Common myeloid progenitor, CD34-positive (primary cell): ENCODE measurements around the gene SMAD4.

Experiments
- CTCF ChIA-PET: fragments of 350-600 bp; sonication (Branson Sonifier 250); formaldehyde crosslinking; loops from one replicate; lab custom pipeline; 2021; ENCODE audit warnings: antibody characterized with exemption; lab: Charles Lee
- POLR2A ChIA-PET: fragments of 350-600 bp; sonication (Branson Sonifier 250); formaldehyde crosslinking; loops from one replicate; lab custom pipeline; 2021; ENCODE audit warnings: antibody characterized with exemption; lab: Charles Lee
- DNase-seq, 3 donors: peaks; one replicate each; pipeline versions ENCODE4 v3.0.0 to v3.0.0-alpha.2; 2013
- H3K27ac ChIP-seq, 2 experiments: 1 replicate in 1 of 2; 2 replicates in 1 of 2; pipeline ENCODE4 v1.7.0; 2013; ENCODE audit warnings: inconsistent platforms in 2 of 2, low read length in 2 of 2, mild to moderate bottlenecking in 2 of 2, low read depth in 1 of 2, moderate library complexity in 1 of 2; ENCODE audit not compliant: severe bottlenecking in 2 of 2, insufficient read depth in 1 of 2, poor library complexity in 1 of 2
- H3K27me3 ChIP-seq, 5 experiments: replicated peaks in 2 of 5; 1 replicate in 3 of 5; 2 replicates in 2 of 5; pipeline versions ENCODE4 v1.6.1 to v1.7.0; 2013; ENCODE audit warnings: low read length in 4 of 5, mild to moderate bottlenecking in 2 of 5, moderate library complexity in 2 of 5, inconsistent platforms in 1 of 5; ENCODE audit not compliant: insufficient read depth in 5 of 5, control insufficient read depth in 4 of 5
- H3K36me3 ChIP-seq, 4 experiments: 1 replicate in 2 of 4; 2 replicates in 2 of 4; pipeline versions ENCODE4 v1.6.1 to v1.7.0; 2013; ENCODE audit warnings: low read length in 3 of 4, control low read depth in 1 of 4, mild to moderate bottlenecking in 1 of 4; ENCODE audit not compliant: control insufficient read depth in 4 of 4, insufficient read depth in 4 of 4
- H3K4me1 ChIP-seq, 4 experiments: 1 replicate in 3 of 4; 2 replicates in 1 of 4; pipeline versions ENCODE4 v1.6.1 to v1.7.1; 2013; ENCODE audit warnings: low read length in 3 of 4, mild to moderate bottlenecking in 3 of 4, control low read depth in 1 of 4, inconsistent platforms in 1 of 4, moderate library complexity in 1 of 4; ENCODE audit not compliant: control insufficient read depth in 4 of 4, insufficient read depth in 4 of 4; ENCODE audit errors: control extremely low read depth in 1 of 4
- H3K4me3 ChIP-seq, 7 experiments: 1 replicate in 4 of 7; 2 replicates in 3 of 7; pipeline versions ENCODE4 v1.5.1 to v1.7.0; 2013; ENCODE audit warnings: mild to moderate bottlenecking in 7 of 7, low read length in 6 of 7, moderate library complexity in 6 of 7, inconsistent platforms in 2 of 7, low read depth in 2 of 7, control low read depth in 1 of 7; ENCODE audit not compliant: insufficient read depth in 4 of 7, control insufficient read depth in 1 of 7; ENCODE audit errors: extremely low read depth in 1 of 7
- H3K9me3 ChIP-seq, 5 experiments: 1 replicate in 4 of 5; 2 replicates in 1 of 5; pipeline versions ENCODE4 v1.6.1 to v1.7.1; 2013; ENCODE audit warnings: low read length in 4 of 5, mild to moderate bottlenecking in 2 of 5, inconsistent platforms in 1 of 5, low read depth in 1 of 5, moderate library complexity in 1 of 5; ENCODE audit not compliant: control insufficient read depth in 4 of 5, insufficient read depth in 2 of 5; ENCODE audit errors: control extremely low read depth in 1 of 5
- whole genome bisulfite sequencing: methylation state at CpG from one replicate; pipeline ENCODE4 v1.1.5; 2013; ENCODE audit not compliant: insufficient coverage; 5-methylcytosine and 5-hydroxymethylcytosine counted together

Gene SMAD4

GRCh38 chr18:51068105-51068504, 38.1 kb downstream of the SMAD4 start:
- WGBS: 100% methylated on average over 2 of the region's 4 CpGs
- Histone ChIP-seq H3K27me3 (no peaks in the 10 kb centered on the region), H3K9me3 (no peaks in the 10 kb centered on the region), H3K4me1 (no peaks in the 10 kb centered on the region), H3K4me3 (no peak overlapping the region), H3K27ac (no peak overlapping the region), H3K36me3 (peaks cover 10 to 56% (median 36%) of the 10 kb centered on the region in 4 experiments)
- DNase-seq: no peak
- ChIA-PET POLR2A (no interaction called here), CTCF (interaction anchor here (1.0 to 2.2 kb wide), 2 partner anchors 11 to 16 kb away, joined by 4 to 8 read pairs; no protein-coding TSS in a partner anchor)

- POLR2A ChIA-PET: no interaction called here
- Histone ChIP-seq H3K27ac (no peak overlapping the region), H3K36me3 (peaks cover 10 to 47% (median 32%) of the 10 kb centered on the region in 4 experiments), H3K9me3 (no peaks in the 10 kb centered on the region), H3K27me3 (no peaks in the 10 kb centered on the region), H3K4me1 (peaks cover 5 to 10% (median 6%) of the 10 kb centered on the region in 4 experiments), H3K4me3 (no peak overlapping the region)
- no peak for DNase-seq
- CTCF ChIA-PET: interaction anchor here (1.2 kb wide), 1 partner anchor 19 kb away, joined by 3 read pairs; no protein-coding TSS in a partner anchor
- WGBS: no CpG with 5 or more reads among the region's 1 CpG
Measured at GRCh38 chr18:51069885-51070284, 39.9 kb downstream of the SMAD4 start.

GRCh38 chr18:51070545-51070944, 40.5 kb downstream of the SMAD4 start:
- no peak overlapping the region for H3K27ac ChIP-seq
- H3K4me3 ChIP-seq: no peak overlapping the region
- no CpG with 5 or more reads among the region's 2 CpGs for WGBS
- H3K9me3 ChIP-seq: no peaks in the 10 kb centered on the region
- H3K4me1 ChIP-seq: peaks cover 5 to 12% (median 7%) of the 10 kb centered on the region in 4 experiments
- H3K36me3 ChIP-seq: peaks cover 7 to 42% (median 27%) of the 10 kb centered on the region in 4 experiments
- ChIA-PET POLR2A (no interaction called here), CTCF (interaction anchor here (1.2 kb wide), 1 partner anchor 19 kb away, joined by 3 read pairs; no protein-coding TSS in a partner anchor)
- H3K27me3 ChIP-seq: no peaks in the 10 kb centered on the region
- no peak for DNase-seq

- Histone ChIP-seq H3K9me3 (no peaks in the 10 kb centered on the region), H3K36me3 (peaks cover 8 to 45% (median 28%) of the 10 kb centered on the region in 4 experiments), H3K27ac (no peak overlapping the region), H3K4me3 (no peak overlapping the region), H3K27me3 (no peaks in the 10 kb centered on the region), H3K4me1 (peaks cover 5 to 12% (median 7%) of the 10 kb centered on the region in 4 experiments)
- POLR2A ChIA-PET: no interaction called here
- 94% methylated on average over 2 of the region's 6 CpGs for WGBS
- CTCF ChIA-PET: no interaction called here
- no peak for DNase-seq
Measured at GRCh38 chr18:51072586-51073313, 42.7 kb downstream of the SMAD4 start.

- peak; percentile 40 to 80 (median 76) for DNase-seq
- H3K27ac ChIP-seq: no peak overlapping the region
- peaks cover 6 to 48% (median 35%) of the 10 kb centered on the region in 4 experiments for H3K36me3 ChIP-seq
- no peak overlapping the region for H3K4me3 ChIP-seq
- ChIA-PET CTCF (no interaction called here), POLR2A (no interaction called here)
- no peaks in the 10 kb centered on the region for H3K9me3 ChIP-seq
- no CpG with 5 or more reads among the region's 1 CpG for WGBS
- H3K4me1 ChIP-seq: peaks cover 5 to 12% (median 7%) of the 10 kb centered on the region in 4 experiments
- no peaks in the 10 kb centered on the region for H3K27me3 ChIP-seq
Measured at GRCh38 chr18:51074605-51075004, 44.6 kb downstream of the SMAD4 start.

GRCh38 chr18:51076503-51076902, 46.5 kb downstream of the SMAD4 start:
- Histone ChIP-seq H3K36me3 (peaks cover 9 to 51% (median 37%) of the 10 kb centered on the region in 4 experiments), H3K27ac (no peak overlapping the region), H3K4me3 (no peak overlapping the region), H3K27me3 (no peaks in the 10 kb centered on the region), H3K4me1 (peaks cover 5 to 12% (median 7%) of the 10 kb centered on the region in 4 experiments), H3K9me3 (no peaks in the 10 kb centered on the region)
- ChIA-PET POLR2A (no interaction called here), CTCF (no interaction called here)
- WGBS: 100% methylated on average over 2 of the region's 4 CpGs
- DNase-seq: no peak

- Histone ChIP-seq H3K27me3 (no peaks in the 10 kb centered on the region), H3K27ac (no peak overlapping the region), H3K9me3 (no peaks in the 10 kb centered on the region), H3K4me3 (no peak overlapping the region), H3K36me3 (peaks cover 9 to 47% (median 36%) of the 10 kb centered on the region in 4 experiments), H3K4me1 (peaks cover 5 to 17% (median 8%) of the 10 kb centered on the region in 4 experiments)
- ChIA-PET CTCF (no interaction called here), POLR2A (no interaction called here)
- 100% methylated on average over 1 of the region's 2 CpGs for WGBS
- no peak for DNase-seq
Measured at GRCh38 chr18:51077217-51077616, 47.2 kb downstream of the SMAD4 start.
